CD14-positive monocyte (primary cell): ENCODE results near the gene SPRR2G. TPM values are rescaled to one million over a fixed set of nuclear protein-coding genes. Genes with fewer than 3 reads are reported as not detected.

Source experiments
- DNase-seq, 3 donors: peaks; one replicate each; pipeline ENCODE4 v3.0.0-alpha.2; 2011 to 2022
- H2AFZ ChIP-seq: 2 replicates; pipeline ENCODE4 v1.6.0; 2012; ENCODE audit warnings: mild to moderate bottlenecking, low read depth, low read length, inconsistent platforms; ENCODE audit not compliant: insufficient read depth, poor library complexity, severe bottlenecking
- H3K27ac ChIP-seq, 2 donors: 1 replicate in 1 of 2; 2 replicates in 1 of 2; pipeline ENCODE4 v1.5.1; 2012 to 2013; ENCODE audit warnings: low read length in 2 of 2, control low read depth in 1 of 2, inconsistent platforms in 1 of 2, low read depth in 1 of 2, mild to moderate bottlenecking in 1 of 2
- H3K27me3 ChIP-seq, 2 donors: one replicate each; pipeline versions ENCODE4 v1.6.0 to v1.6.1; 2011 to 2013; ENCODE audit warnings: low read length in 2 of 2; ENCODE audit not compliant: control insufficient read depth in 2 of 2, insufficient read depth in 2 of 2
- H3K36me3 ChIP-seq, 2 donors: replicated peaks in 1 of 2; 1 replicate in 1 of 2; 2 replicates in 1 of 2; pipeline versions ENCODE4 v1.5.1 to v1.6.1; 2012 to 2013; ENCODE audit warnings: low read length in 2 of 2, control low read depth in 1 of 2, inconsistent platforms in 1 of 2, mild to moderate bottlenecking in 1 of 2; ENCODE audit not compliant: insufficient read depth in 2 of 2, control insufficient read depth in 1 of 2
- H3K4me1 ChIP-seq, 2 donors: 1 replicate in 1 of 2; 2 replicates in 1 of 2; pipeline versions ENCODE4 v1.5.1 to v1.6.1; 2012 to 2013; ENCODE audit warnings: low read length in 2 of 2, control low read depth in 1 of 2, inconsistent platforms in 1 of 2, mild to moderate bottlenecking in 1 of 2, moderate library complexity in 1 of 2; ENCODE audit not compliant: insufficient read depth in 2 of 2, control insufficient read depth in 1 of 2
- H3K4me2 ChIP-seq: replicated peaks from 2 replicates; pipeline ENCODE3; 2012; ENCODE audit warnings: low read length, moderate library complexity, mild to moderate bottlenecking; ENCODE audit not compliant: poor library complexity, severe bottlenecking; ENCODE audit errors: extremely low read depth
- H3K4me3 ChIP-seq, 3 experiments: fragments of 200-600 bp in 1 of 3; sonication (generic) in 1 of 3; replicated peaks in 1 of 3; 1 replicate in 2 of 3; 2 replicates in 1 of 3; pipeline ENCODE4 v1.5.1; 2011 to 2013; ENCODE audit warnings: low read length in 3 of 3, mild to moderate bottlenecking in 3 of 3, control low read depth in 2 of 3, low read depth in 2 of 3, inconsistent platforms in 1 of 3, moderate library complexity in 1 of 3
- H3K79me2 ChIP-seq: 2 replicates; pipeline ENCODE4 v1.6.0; 2012; ENCODE audit warnings: mild to moderate bottlenecking, control low read depth, inconsistent platforms, low read length, moderate library complexity; ENCODE audit not compliant: insufficient read depth
- H3K9ac ChIP-seq: 2 replicates; pipeline ENCODE4 v1.6.0; 2017; ENCODE audit warnings: low read length, mild to moderate bottlenecking; ENCODE audit not compliant: insufficient read depth, poor library complexity, severe bottlenecking
- H3K9me3 ChIP-seq, 2 donors: replicated peaks in 1 of 2; 1 replicate in 1 of 2; 2 replicates in 1 of 2; pipeline versions ENCODE4 v1.5.1 to v1.6.1; 2012 to 2013; ENCODE audit warnings: low read length in 2 of 2, control low read depth in 1 of 2; ENCODE audit not compliant: control insufficient read depth in 1 of 2, insufficient read depth in 1 of 2
- H4K20me1 ChIP-seq: 2 replicates; pipeline ENCODE4 v1.6.0; 2012; ENCODE audit warnings: mild to moderate bottlenecking, low read length, control low read depth, moderate library complexity; ENCODE audit not compliant: insufficient read depth
- H3K27ac Mint-ChIP-seq, 7 donors: one replicate each; pipeline ENCODE4 v1.8.0; 2020; ENCODE audit warnings: mild to moderate bottlenecking in 7 of 7, mixed read lengths in 7 of 7, moderate library complexity in 6 of 7, inconsistent platforms in 2 of 7
- H3K27me3 Mint-ChIP-seq, 3 donors: one replicate each; pipeline ENCODE4 v1.8.0; 2021 to 2022; ENCODE audit warnings: low read depth in 3 of 3, mild to moderate bottlenecking in 3 of 3, mixed read lengths in 3 of 3, moderate library complexity in 3 of 3, inconsistent platforms in 1 of 3
- H3K36me3 Mint-ChIP-seq, 2 donors: one replicate each; pipeline ENCODE4 v1.8.0; 2020; ENCODE audit warnings: mixed read lengths in 2 of 2, inconsistent platforms in 1 of 2, mild to moderate bottlenecking in 1 of 2
- H3K4me1 Mint-ChIP-seq: one replicate; pipeline ENCODE4 v1.8.0; 2020; ENCODE audit warnings: mild to moderate bottlenecking, mixed read lengths
- H3K4me3 Mint-ChIP-seq, 2 donors: one replicate each; pipeline ENCODE4 v1.8.0; 2020; ENCODE audit warnings: mild to moderate bottlenecking in 2 of 2, mixed read lengths in 2 of 2, moderate library complexity in 1 of 2
- H3K9me3 Mint-ChIP-seq, 7 donors: one replicate each; pipeline ENCODE4 v1.8.0; 2020 to 2022; ENCODE audit warnings: mixed read lengths in 7 of 7, mild to moderate bottlenecking in 6 of 7, moderate library complexity in 6 of 7, inconsistent platforms in 2 of 7
- WGBS: methylation state at CpG from one replicate; pipeline ENCODE4 v1.1.5; 2013; ENCODE audit warnings: missing lambda C conversion rate; ENCODE audit not compliant: insufficient coverage; 5-methylcytosine and 5-hydroxymethylcytosine counted together
- intact Hi-C, 2 donors: fragments of 100-400 bp; cut with micrococcal nuclease; formaldehyde crosslinking; loops; one replicate each; pipeline versions ENCODE4 v1.15.0 to v1.15.1; 2023
- polyA plus RNA-seq, 3 donors: library from polyadenylated mRNA; depleted of rRNA in 1 of 3; unstranded in 2 of 3; stranded (reverse) in 1 of 3; fragments of 300-500 nt in 2 of 3; fragments of >200 nt in 1 of 3; fragmentation: Illumina TruSeq in 2 of 3; gene quantifications; 1 replicate in 2 of 3; 2 replicates in 1 of 3; pipeline ENCODE4 v1.2.3, GENCODE V29; 2012 to 2021
- TF ChIP-seq, protein P1 (sequence below): fragments of 200-600 bp; IDR thresholded peaks from one replicate; pipeline ENCODE4 v1.8.0; 2022; ENCODE audit warnings: antibody characterized with exemption, mild to moderate bottlenecking

SPRR2G gene
- polyA plus RNA-seq, 3 donors = not detected

DNA sequence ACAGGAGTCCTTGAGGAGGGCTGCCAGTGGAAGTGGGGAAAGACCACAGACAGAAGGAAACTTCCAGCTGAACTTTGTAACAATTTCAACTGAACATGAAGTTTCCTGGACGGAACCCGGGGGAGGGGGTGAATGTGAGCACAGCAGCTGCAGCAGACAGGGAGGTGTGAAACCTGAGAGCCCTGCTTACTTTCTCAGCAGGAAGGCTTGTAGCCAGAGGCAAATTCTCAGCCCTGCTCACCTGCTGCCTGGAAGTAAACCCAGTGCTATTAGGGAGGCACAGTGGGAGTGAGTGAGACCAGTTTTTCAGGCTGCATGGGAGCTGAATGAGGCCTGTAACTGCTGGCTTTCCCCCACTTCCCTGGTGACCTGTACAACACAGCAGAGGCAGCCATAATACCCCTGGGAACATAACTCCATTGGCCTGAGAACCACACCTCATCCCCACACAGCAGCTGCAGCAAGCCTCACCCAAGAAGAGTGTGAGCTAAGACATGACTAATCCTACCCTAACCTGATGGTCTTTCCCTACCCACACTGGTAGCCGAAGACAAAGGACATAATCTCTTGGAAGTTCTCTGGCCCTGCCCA is 27.8 kb downstream of the SPRR2G start:
- no peak overlapping the region for H3K4me3 Mint-ChIP-seq
- WGBS = 47% methylated on average over 3 of the region's 3 CpGs

DNA sequence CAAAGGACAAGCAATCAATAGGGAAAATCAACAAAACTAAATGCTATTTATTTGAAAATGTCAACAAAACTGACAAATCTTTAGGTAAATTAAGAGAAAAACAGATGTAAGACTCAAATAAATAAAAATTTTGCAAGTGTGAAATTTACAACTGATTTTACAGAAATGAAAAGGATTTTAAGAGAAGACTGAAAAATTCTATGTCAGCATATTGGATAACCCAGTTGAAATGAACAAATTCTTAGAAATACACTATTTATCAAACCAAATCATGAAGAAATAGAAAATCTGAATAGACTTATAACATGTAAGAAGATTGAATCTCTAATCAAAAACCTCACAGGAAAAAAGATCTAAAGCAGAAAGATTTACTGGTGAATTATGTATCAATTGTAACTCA is 29.7 kb downstream of the SPRR2G start:
- Mint-ChIP-seq H3K36me3 (no peaks in the 10 kb centered on the region), H3K4me1 (no peaks in the 10 kb centered on the region), H3K4me3 (no peak overlapping the region), H3K27ac (no peak overlapping the region), H3K27me3 (peaks cover 7 to 24% (median 8%) of the 10 kb centered on the region in 3 donors), H3K9me3 (peaks cover 0 to 10% (median 3%) of the 10 kb centered on the region in 7 donors)
- H2AFZ ChIP-seq = no peak overlapping the region
- TF ChIP-seq, protein P1, sequence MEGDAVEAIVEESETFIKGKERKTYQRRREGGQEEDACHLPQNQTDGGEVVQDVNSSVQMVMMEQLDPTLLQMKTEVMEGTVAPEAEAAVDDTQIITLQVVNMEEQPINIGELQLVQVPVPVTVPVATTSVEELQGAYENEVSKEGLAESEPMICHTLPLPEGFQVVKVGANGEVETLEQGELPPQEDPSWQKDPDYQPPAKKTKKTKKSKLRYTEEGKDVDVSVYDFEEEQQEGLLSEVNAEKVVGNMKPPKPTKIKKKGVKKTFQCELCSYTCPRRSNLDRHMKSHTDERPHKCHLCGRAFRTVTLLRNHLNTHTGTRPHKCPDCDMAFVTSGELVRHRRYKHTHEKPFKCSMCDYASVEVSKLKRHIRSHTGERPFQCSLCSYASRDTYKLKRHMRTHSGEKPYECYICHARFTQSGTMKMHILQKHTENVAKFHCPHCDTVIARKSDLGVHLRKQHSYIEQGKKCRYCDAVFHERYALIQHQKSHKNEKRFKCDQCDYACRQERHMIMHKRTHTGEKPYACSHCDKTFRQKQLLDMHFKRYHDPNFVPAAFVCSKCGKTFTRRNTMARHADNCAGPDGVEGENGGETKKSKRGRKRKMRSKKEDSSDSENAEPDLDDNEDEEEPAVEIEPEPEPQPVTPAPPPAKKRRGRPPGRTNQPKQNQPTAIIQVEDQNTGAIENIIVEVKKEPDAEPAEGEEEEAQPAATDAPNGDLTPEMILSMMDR = no peak
- no peak overlapping the region for H3K27ac ChIP-seq
- H3K9ac ChIP-seq = no peak overlapping the region
- no peaks in the 10 kb centered on the region for H4K20me1 ChIP-seq
- no peaks in the 10 kb centered on the region for H3K36me3 ChIP-seq
- H3K4me2 ChIP-seq = no peak overlapping the region
- no peak overlapping the region for H3K4me3 ChIP-seq
- no peaks in the 10 kb centered on the region for H3K4me1 ChIP-seq
- H3K9me3 ChIP-seq = peaks cover 3 to 8% of the 10 kb centered on the region in 2 donors
- peaks cover 0 to 5% of the 10 kb centered on the region in 2 donors for H3K27me3 ChIP-seq
- no peaks in the 10 kb centered on the region for H3K79me2 ChIP-seq
- intact Hi-C loops = no loop called here
- no peak for DNase-seq

More for the DNA sequence above, 27.8 kb downstream of the SPRR2G start:
- TF ChIP-seq, protein P1 = no peak
- H3K4me2 ChIP-seq = no peak overlapping the region
- no peaks in the 10 kb centered on the region for H4K20me1 ChIP-seq
- no peak for DNase-seq
- H3K4me1 Mint-ChIP-seq = no peaks in the 10 kb centered on the region
- no peaks in the 10 kb centered on the region for H3K36me3 Mint-ChIP-seq
- no peaks in the 10 kb centered on the region for H3K4me1 ChIP-seq
- H3K4me3 ChIP-seq = no peak overlapping the region
- no peak overlapping the region for H2AFZ ChIP-seq
- H3K79me2 ChIP-seq = no peaks in the 10 kb centered on the region
- H3K9ac ChIP-seq = no peak overlapping the region
- H3K9me3 Mint-ChIP-seq = peaks cover 0 to 10% (median 3%) of the 10 kb centered on the region in 7 donors
- H3K27me3 ChIP-seq = peaks cover 0 to 3% of the 10 kb centered on the region in 2 donors
- H3K27ac ChIP-seq = no peak overlapping the region
- intact Hi-C loops = no loop called here
- H3K27me3 Mint-ChIP-seq = peaks cover 7 to 26% (median 9%) of the 10 kb centered on the region in 3 donors
- H3K9me3 ChIP-seq = peaks cover 3 to 8% of the 10 kb centered on the region in 2 donors
- H3K27ac Mint-ChIP-seq = no peak overlapping the region
- no peaks in the 10 kb centered on the region for H3K36me3 ChIP-seq
